Astrocyte of the cerebellum (primary cell): ENCODE measurements around the gene MTHFD2.

ENCODE experiments used
- DNase-seq: peaks from one replicate; pipeline ENCODE4 v3.0.0-alpha.2; 2011; ENCODE audit warnings: low read depth
- H3K4me3 ChIP-seq: 2 replicates; pipeline ENCODE4 v1.5.1; 2011; ENCODE audit warnings: mild to moderate bottlenecking, low read depth, low read length, moderate library complexity
- in situ Hi-C: cut with HindIII; loops from 2 replicates; pipeline ENCODE4 v1.10.0; 2017; ENCODE audit warnings: low sequenced_read_pairs
- TF ChIP-seq, protein P1 (sequence below): IDR thresholded peaks from 2 replicates; pipeline ENCODE4 v1.5.1; 2012; ENCODE audit warnings: low read length, low read depth, moderate library complexity, mild to moderate bottlenecking; ENCODE audit errors: missing control alignments

The MTHFD2 gene

GRCh38 chr2:74194799-74195198 lies 3.6 kb upstream of the MTHFD2 start:
- in situ Hi-C loops: no loop called here
- TF ChIP-seq, protein P1, sequence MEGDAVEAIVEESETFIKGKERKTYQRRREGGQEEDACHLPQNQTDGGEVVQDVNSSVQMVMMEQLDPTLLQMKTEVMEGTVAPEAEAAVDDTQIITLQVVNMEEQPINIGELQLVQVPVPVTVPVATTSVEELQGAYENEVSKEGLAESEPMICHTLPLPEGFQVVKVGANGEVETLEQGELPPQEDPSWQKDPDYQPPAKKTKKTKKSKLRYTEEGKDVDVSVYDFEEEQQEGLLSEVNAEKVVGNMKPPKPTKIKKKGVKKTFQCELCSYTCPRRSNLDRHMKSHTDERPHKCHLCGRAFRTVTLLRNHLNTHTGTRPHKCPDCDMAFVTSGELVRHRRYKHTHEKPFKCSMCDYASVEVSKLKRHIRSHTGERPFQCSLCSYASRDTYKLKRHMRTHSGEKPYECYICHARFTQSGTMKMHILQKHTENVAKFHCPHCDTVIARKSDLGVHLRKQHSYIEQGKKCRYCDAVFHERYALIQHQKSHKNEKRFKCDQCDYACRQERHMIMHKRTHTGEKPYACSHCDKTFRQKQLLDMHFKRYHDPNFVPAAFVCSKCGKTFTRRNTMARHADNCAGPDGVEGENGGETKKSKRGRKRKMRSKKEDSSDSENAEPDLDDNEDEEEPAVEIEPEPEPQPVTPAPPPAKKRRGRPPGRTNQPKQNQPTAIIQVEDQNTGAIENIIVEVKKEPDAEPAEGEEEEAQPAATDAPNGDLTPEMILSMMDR: no peak
- no peak overlapping the region for H3K4me3 ChIP-seq
- DNase-seq: no peak

- no peak overlapping the region for H3K4me3 ChIP-seq
- TF ChIP-seq, protein P1: no peak
- in situ Hi-C loops: no loop called here
- no peak for DNase-seq
Measured at GRCh38 chr2:74197049-74197448, 1.4 kb upstream of the MTHFD2 start.

- no peak for DNase-seq
- TF ChIP-seq, protein P1: no peak
- in situ Hi-C loops: no loop called here
Measured at GRCh38 chr2:74198023-74198460, 373 bp upstream of the MTHFD2 start.

DNA sequence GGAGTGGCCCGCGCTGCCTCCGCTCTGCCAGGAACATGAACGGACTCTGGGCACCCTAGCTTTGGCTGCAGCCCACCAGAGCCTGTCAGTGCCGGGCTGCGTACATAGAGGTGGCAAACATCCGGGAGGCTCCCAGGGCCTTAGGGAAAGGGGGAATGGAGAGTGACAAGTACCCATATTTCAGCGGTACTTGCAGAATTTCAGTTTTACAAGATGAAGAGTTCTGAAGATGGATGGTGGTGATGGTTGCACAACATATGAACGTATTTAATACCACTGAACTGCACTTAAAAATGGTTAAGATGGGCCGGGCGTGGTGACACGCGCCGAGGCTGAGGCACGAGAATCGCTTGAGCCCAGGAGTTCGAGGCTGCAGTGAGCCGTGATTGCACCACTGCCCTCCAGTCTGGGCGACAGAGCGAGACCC lies 873 bp downstream of the MTHFD2 start:
- DNase-seq: no peak
- TF ChIP-seq, protein P1: no peak
- peak overlapping the region; percentile 81 for H3K4me3 ChIP-seq
- in situ Hi-C loops: no loop called here

More at GRCh38 chr2:74198023-74198460, 373 bp upstream of the MTHFD2 start:
- peak overlapping the region; percentile 81 for H3K4me3 ChIP-seq

GRCh38 chr2:74199871-74200305 lies 1.5 kb downstream of the MTHFD2 start:
- in situ Hi-C loops: no loop called here
- TF ChIP-seq, protein P1: no peak
- peak overlapping the region; percentile 81 for H3K4me3 ChIP-seq
- no peak for DNase-seq

GRCh38 chr2:74201196-74201595 lies 2.8 kb downstream of the MTHFD2 start:
- in situ Hi-C loops: no loop called here
- no peak overlapping the region for H3K4me3 ChIP-seq
- TF ChIP-seq, protein P1: no peak
- DNase-seq: no peak
